ENCODE data around the gene KIF24. TPM values are rescaled to one million over a fixed set of nuclear protein-coding genes. Genes with fewer than 3 reads are reported as not detected.
"Not testable (repeated sequence)": the region's sequence is repeated elsewhere in the genome, so short reads cannot be mapped to it uniquely, and the experiment has no call there.

Gene KIF24
- total and polyA plus RNA-seq, 2 donors = 0.32 to 5.8 TPM

GRCh38 chr9:34326690-34327089, 2.4 kb downstream of the KIF24 start:
- Histone ChIP-seq H3K4me1 (ENCODE audit: insufficient read depth) (peaks cover 1% of the 10 kb centered on the region), H3K36me3 (ENCODE audit: insufficient read depth) (no peaks in the 10 kb centered on the region), H3K4me3 (ENCODE audit: low read depth, low read length) (no peak overlapping the region), H3K27ac (ENCODE audit: low read depth) (no peak overlapping the region)
- 85% methylated on average over 1 of the region's 1 CpG for WGBS
- DNase-seq (ENCODE audit: extremely low spot score) = no peak

GRCh38 chr9:34322899-34323591, 6.0 kb downstream of the KIF24 start:
- DNase-seq (ENCODE audit: extremely low spot score) = no peak
- WGBS = 43% methylated on average over 2 of the region's 2 CpGs
- Histone ChIP-seq H3K36me3 (ENCODE audit: insufficient read depth) (no peaks in the 10 kb centered on the region), H3K4me1 (ENCODE audit: insufficient read depth) (no peaks in the 10 kb centered on the region), H3K27ac (ENCODE audit: low read depth) (no peak overlapping the region), H3K4me3 (ENCODE audit: low read depth, low read length) (no peak overlapping the region)

GRCh38 chr9:34321451-34321850, 7.6 kb downstream of the KIF24 start:
- WGBS = 95% methylated on average over 7 of the region's 7 CpGs

GRCh38 chr9:34318163-34318790, 10.8 kb downstream of the KIF24 start:
- DNase-seq (ENCODE audit: extremely low spot score) = no peak
- no peak overlapping the region for H3K27ac ChIP-seq (ENCODE audit: low read depth)
- H3K4me3 ChIP-seq (ENCODE audit: low read depth, low read length) = no peak overlapping the region
- 96% methylated on average over 44 of the region's 44 CpGs for WGBS
- no peaks in the 10 kb centered on the region for H3K4me1 ChIP-seq (ENCODE audit: insufficient read depth)
- H3K36me3 ChIP-seq (ENCODE audit: insufficient read depth) = no peaks in the 10 kb centered on the region

More at GRCh38 chr9:34321451-34321850, 7.6 kb downstream of the KIF24 start:
- DNase-seq (ENCODE audit: extremely low spot score) = no peak
- no peak overlapping the region for H3K27ac ChIP-seq (ENCODE audit: low read depth)
- H3K4me3 ChIP-seq (ENCODE audit: low read depth, low read length) = no peak overlapping the region
- H3K36me3 ChIP-seq (ENCODE audit: insufficient read depth) = no peaks in the 10 kb centered on the region
- H3K4me1 ChIP-seq (ENCODE audit: insufficient read depth) = no peaks in the 10 kb centered on the region

GRCh38 chr9:34317436-34317835, 11.6 kb downstream of the KIF24 start:
- no peaks in the 10 kb centered on the region for H3K36me3 ChIP-seq (ENCODE audit: insufficient read depth)
- H3K4me1 ChIP-seq (ENCODE audit: insufficient read depth) = no peaks in the 10 kb centered on the region
- no peak for DNase-seq (ENCODE audit: extremely low spot score)
- H3K27ac ChIP-seq (ENCODE audit: low read depth) = no peak overlapping the region
- 89% methylated on average over 2 of the region's 2 CpGs for WGBS
- H3K4me3 ChIP-seq (ENCODE audit: low read depth, low read length) = no peak overlapping the region

- no peak for DNase-seq (ENCODE audit: extremely low spot score)
- H3K4me3 ChIP-seq (ENCODE audit: low read depth, low read length) = no peak overlapping the region
- H3K4me1 ChIP-seq (ENCODE audit: insufficient read depth) = no peaks in the 10 kb centered on the region
- H3K27ac ChIP-seq (ENCODE audit: low read depth) = no peak overlapping the region
- H3K36me3 ChIP-seq (ENCODE audit: insufficient read depth) = no peaks in the 10 kb centered on the region
- 92% methylated on average over 6 of the region's 6 CpGs for WGBS
Measured at GRCh38 chr9:34311499-34312185, 17.4 kb downstream of the KIF24 start.

- H3K4me1 ChIP-seq (ENCODE audit: insufficient read depth) = no peaks in the 10 kb centered on the region
- WGBS = 97% methylated on average over 1 of the region's 1 CpG
- H3K4me3 ChIP-seq (ENCODE audit: low read depth, low read length) = no peak overlapping the region
- no peak overlapping the region for H3K27ac ChIP-seq (ENCODE audit: low read depth)
- DNase-seq (ENCODE audit: extremely low spot score) = no peak
- H3K36me3 ChIP-seq (ENCODE audit: insufficient read depth) = no peaks in the 10 kb centered on the region
Measured at GRCh38 chr9:34310215-34310614, 18.9 kb downstream of the KIF24 start.

- not testable (repeated sequence) for H3K27ac ChIP-seq (ENCODE audit: low read depth); H3K4me3 ChIP-seq (ENCODE audit: low read depth, low read length); H3K4me1 ChIP-seq (ENCODE audit: insufficient read depth); H3K36me3 ChIP-seq (ENCODE audit: insufficient read depth); DNase-seq (ENCODE audit: extremely low spot score)
- over 99% methylated on average over 3 of the region's 3 CpGs for WGBS
Measured at GRCh38 chr9:34308316-34308715, 20.8 kb downstream of the KIF24 start.

- not testable (repeated sequence) for H3K36me3 ChIP-seq (ENCODE audit: insufficient read depth); H3K4me3 ChIP-seq (ENCODE audit: low read depth, low read length); DNase-seq (ENCODE audit: extremely low spot score); H3K27ac ChIP-seq (ENCODE audit: low read depth); H3K4me1 ChIP-seq (ENCODE audit: insufficient read depth)
- 88% methylated on average over 7 of the region's 7 CpGs for WGBS
Measured at GRCh38 chr9:34301064-34301463, 28.0 kb downstream of the KIF24 start.

GRCh38 chr9:34292552-34292951, 36.5 kb downstream of the KIF24 start:
- DNase-seq (ENCODE audit: extremely low spot score) = no peak
- Histone ChIP-seq H3K4me1 (ENCODE audit: insufficient read depth) (no peaks in the 10 kb centered on the region), H3K36me3 (ENCODE audit: insufficient read depth) (no peaks in the 10 kb centered on the region), H3K27ac (ENCODE audit: low read depth) (no peak overlapping the region), H3K4me3 (ENCODE audit: low read depth, low read length) (no peak overlapping the region)
- 54% methylated on average over 2 of the region's 2 CpGs for WGBS

- H3K4me1 ChIP-seq (ENCODE audit: insufficient read depth) = no peaks in the 10 kb centered on the region
- no peak for DNase-seq (ENCODE audit: extremely low spot score)
- H3K27ac ChIP-seq (ENCODE audit: low read depth) = no peak overlapping the region
- H3K4me3 ChIP-seq (ENCODE audit: low read depth, low read length) = no peak overlapping the region
- 83% methylated on average over 2 of the region's 2 CpGs for WGBS
- H3K36me3 ChIP-seq (ENCODE audit: insufficient read depth) = no peaks in the 10 kb centered on the region
Measured at GRCh38 chr9:34291423-34291822, 37.6 kb downstream of the KIF24 start.

GRCh38 chr9:34291023-34291422, 38.0 kb downstream of the KIF24 start:
- H3K27ac ChIP-seq (ENCODE audit: low read depth) = no peak overlapping the region
- WGBS = 88% methylated on average over 2 of the region's 2 CpGs
- H3K4me3 ChIP-seq (ENCODE audit: low read depth, low read length) = no peak overlapping the region
- no peaks in the 10 kb centered on the region for H3K36me3 ChIP-seq (ENCODE audit: insufficient read depth)
- no peaks in the 10 kb centered on the region for H3K4me1 ChIP-seq (ENCODE audit: insufficient read depth)
- no peak for DNase-seq (ENCODE audit: extremely low spot score)

- DNase-seq (ENCODE audit: extremely low spot score) = no peak
- Histone ChIP-seq H3K36me3 (ENCODE audit: insufficient read depth) (no peaks in the 10 kb centered on the region), H3K27ac (ENCODE audit: low read depth) (no peak overlapping the region), H3K4me1 (ENCODE audit: insufficient read depth) (no peaks in the 10 kb centered on the region), H3K4me3 (ENCODE audit: low read depth, low read length) (no peak overlapping the region)
- 79% methylated on average over 2 of the region's 2 CpGs for WGBS
Measured at GRCh38 chr9:34289159-34289558, 39.9 kb downstream of the KIF24 start.

GRCh38 chr9:34282096-34282495, 47.0 kb downstream of the KIF24 start:
- WGBS = 39% methylated on average over 1 of the region's 1 CpG
- no peaks in the 10 kb centered on the region for H3K36me3 ChIP-seq (ENCODE audit: insufficient read depth)
- DNase-seq (ENCODE audit: extremely low spot score) = no peak
- H3K27ac ChIP-seq (ENCODE audit: low read depth) = no peak overlapping the region
- H3K4me1 ChIP-seq (ENCODE audit: insufficient read depth) = no peaks in the 10 kb centered on the region
- no peak overlapping the region for H3K4me3 ChIP-seq (ENCODE audit: low read depth, low read length)

Measured in urinary bladder (tissue), 4 donors.